ENCODE results near the gene CTRL.

The CTRL gene

GRCh38 chr16:67883872-67884261 is 47.8 kb downstream of the CTRL start:
- TF ChIP-seq CTCF (IDR thresholded peaks at IDR 0.05), result peak; percentile 89 to 92
- H3K27me3 ChIP-seq, result no peaks in the 10 kb centered on the region
- no peak overlapping the region for H3K4me3 ChIP-seq
- peak overlapping the region; percentile 66 for H3K27ac ChIP-seq
- H3K4me1 ChIP-seq, result peaks cover 0 to 23% (median 11%) of the 10 kb centered on the region in 4 donors
- no peaks in the 10 kb centered on the region for H3K9me3 ChIP-seq
- intact Hi-C loops (cut with DNase I; ENCODE audit: low total_unique reads), result loop anchor here (2.0 to 10.0 kb wide), 3 partner anchors 45 to 158 kb away; no protein-coding TSS in a partner anchor
- peaks cover 46 to 71% (median 53%) of the 10 kb centered on the region in 3 donors for H3K36me3 ChIP-seq
- peak; percentile 47 to 76 for DNase-seq

DNA sequence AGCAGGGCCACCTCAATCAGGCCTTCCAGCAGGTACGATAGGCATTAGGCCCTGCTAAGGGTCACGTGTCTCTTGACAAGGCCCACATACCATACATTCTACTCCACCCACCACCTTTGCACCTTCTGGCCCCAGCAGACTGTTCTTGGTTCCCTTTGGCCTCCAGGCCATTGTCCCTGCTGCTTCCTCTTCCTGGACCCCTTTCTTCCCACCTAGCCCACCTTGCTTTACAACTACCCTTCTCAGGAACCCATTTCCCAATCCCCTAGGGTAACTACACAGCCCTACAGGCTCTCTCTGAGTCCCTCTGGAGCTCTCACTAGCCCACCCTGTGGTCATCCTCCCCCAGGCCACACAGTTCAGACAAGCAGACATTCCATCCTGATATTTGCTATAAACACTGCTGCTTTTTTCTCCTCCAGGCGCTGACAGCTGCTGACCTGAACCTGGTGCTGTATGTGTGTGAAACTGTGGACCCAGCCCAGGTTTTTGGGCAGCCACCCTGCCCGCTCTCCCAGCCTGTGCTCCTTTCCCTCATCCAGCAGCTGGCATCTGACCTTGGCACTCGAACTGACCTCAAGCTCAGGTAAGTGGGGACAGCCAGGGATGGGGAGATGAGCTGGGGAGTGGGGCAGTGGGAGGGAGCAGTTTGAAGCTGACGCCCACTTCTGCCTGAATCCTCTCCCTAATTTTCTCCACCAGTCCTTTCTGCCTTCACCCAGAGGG is 48.4 kb downstream of the CTRL start:
- peaks cover 0 to 23% (median 11%) of the 10 kb centered on the region in 4 donors for H3K4me1 ChIP-seq

GRCh38 chr16:67882374-67883145 is 49.1 kb downstream of the CTRL start:
- H3K27me3 ChIP-seq, result no peaks in the 10 kb centered on the region
- intact Hi-C loops (cut with DNase I; ENCODE audit: low total_unique reads), result loop anchor here (2.0 to 10.0 kb wide), 3 partner anchors 46 to 160 kb away; no protein-coding TSS in a partner anchor
- peaks cover 0 to 23% (median 11%) of the 10 kb centered on the region in 4 donors for H3K4me1 ChIP-seq
- peaks cover 59 to 84% (median 66%) of the 10 kb centered on the region in 3 donors for H3K36me3 ChIP-seq
- TF ChIP-seq CTCF (IDR thresholded peaks at IDR 0.05), result no peak
- no peak overlapping the region for H3K4me3 ChIP-seq
- no peaks in the 10 kb centered on the region for H3K9me3 ChIP-seq
- H3K27ac ChIP-seq, result no peak overlapping the region
- DNase-seq, result no peak

More for the DNA sequence above, 48.4 kb downstream of the CTRL start:
- intact Hi-C loops (cut with DNase I; ENCODE audit: low total_unique reads), result loop anchor here (2.0 to 10.0 kb wide), 3 partner anchors 45 to 159 kb away; no protein-coding TSS in a partner anchor
- no peak for DNase-seq
- Histone ChIP-seq H3K36me3 (peaks cover 52 to 76% (median 59%) of the 10 kb centered on the region in 3 donors), H3K9me3 (no peaks in the 10 kb centered on the region), H3K27ac (peak overlapping the region in 1 of 2 donors; percentile 66), H3K27me3 (no peaks in the 10 kb centered on the region), H3K4me3 (no peak overlapping the region)
- no peak for TF ChIP-seq CTCF (IDR thresholded peaks at IDR 0.05)

DNA sequence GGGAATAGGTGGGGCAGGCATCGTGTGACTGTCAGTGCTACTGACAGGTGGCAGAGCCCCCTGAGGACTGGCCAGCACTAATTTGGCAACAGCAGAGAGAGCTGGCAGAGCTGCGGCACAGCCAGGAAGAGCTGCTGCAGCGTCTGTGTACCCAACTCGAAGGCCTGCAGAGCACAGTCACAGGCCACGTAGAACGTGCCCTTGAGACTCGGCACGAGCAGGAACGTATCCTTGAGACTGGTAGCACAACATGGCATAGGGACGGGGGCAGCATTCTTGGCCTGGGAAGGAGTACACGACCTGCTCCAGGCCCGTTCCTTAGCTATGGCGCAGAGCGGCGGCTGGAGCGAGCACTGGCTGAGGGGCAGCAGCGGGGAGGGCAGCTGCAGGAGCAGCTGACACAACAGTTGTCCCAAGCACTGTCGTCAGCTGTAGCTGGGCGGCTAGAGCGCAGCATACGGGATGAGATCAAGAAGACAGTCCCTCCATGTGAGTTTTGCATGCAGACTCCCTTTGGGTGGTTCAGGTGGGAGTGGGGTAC is 50.0 kb downstream of the CTRL start:
- peaks cover 0 to 23% (median 11%) of the 10 kb centered on the region in 4 donors for H3K4me1 ChIP-seq
- no peak overlapping the region for H3K4me3 ChIP-seq
- H3K27me3 ChIP-seq, result no peaks in the 10 kb centered on the region
- intact Hi-C loops (cut with DNase I; ENCODE audit: low total_unique reads), result loop anchor here (2.0 to 10.0 kb wide), 3 partner anchors 47 to 161 kb away; no protein-coding TSS in a partner anchor
- DNase-seq, result no peak
- no peak overlapping the region for H3K27ac ChIP-seq
- H3K36me3 ChIP-seq, result peaks cover 68 to 87% (median 75%) of the 10 kb centered on the region in 3 donors
- no peak for TF ChIP-seq CTCF (IDR thresholded peaks at IDR 0.05)
- no peaks in the 10 kb centered on the region for H3K9me3 ChIP-seq

GRCh38 chr16:67880584-67880983 is 51.1 kb downstream of the CTRL start:
- Histone ChIP-seq H3K9me3 (no peaks in the 10 kb centered on the region), H3K36me3 (peaks cover 74 to 86% (median 81%) of the 10 kb centered on the region in 3 donors), H3K4me1 (peaks cover 0 to 33% (median 16%) of the 10 kb centered on the region in 4 donors), H3K27ac (no peak overlapping the region), H3K4me3 (no peak overlapping the region), H3K27me3 (no peaks in the 10 kb centered on the region)
- no peak for TF ChIP-seq CTCF (IDR thresholded peaks at IDR 0.05)
- DNase-seq, result no peak
- intact Hi-C loops (cut with DNase I; ENCODE audit: low total_unique reads), result loop anchor here (5.0 to 10.0 kb wide), 2 partner anchors 46 to 162 kb away; no protein-coding TSS in a partner anchor

Data from tibial artery (tissue), 4 donors.